SK-N-SH (cell line): Measurements from ENCODE around the gene HDGF. TPM values are rescaled to one million over a fixed set of nuclear protein-coding genes. Genes with fewer than 3 reads are reported as not detected.

Source experiments
- CTCF ChIA-PET: fragments of 300-600, 350-600 bp; formaldehyde crosslinking; extraction: SDS; loops from one replicate; lab custom pipeline; 2021; lab: Yijun Ruan, JAX
- POLR2A ChIA-PET: fragments of 350-600 bp; sonication (Branson Sonifier 250); formaldehyde crosslinking; extraction: SDS; loops from one replicate; lab custom pipeline; 2020; ENCODE audit warnings: antibody characterized with exemption, inconsistent platforms; lab: Yijun Ruan, JAX
- DNase-seq: peaks from one replicate; pipeline ENCODE4 v3.0.0; 2012
- H2AFZ ChIP-seq: fragments of 200-600 bp; sonication (generic); 2 replicates; pipeline ENCODE4 v1.8.1; 2016; ENCODE audit warnings: antibody characterized with exemption, mild to moderate bottlenecking, low read depth
- H3F3A ChIP-seq: fragments of 200-600 bp; sonication (generic); replicated peaks from 2 replicates; pipeline ENCODE3; 2016; ENCODE audit warnings: antibody characterized with exemption, mild to moderate bottlenecking; ENCODE audit not compliant: insufficient read depth
- H3K27ac ChIP-seq, 2 experiments: fragments of 200-500 bp in 1 of 2; fragments of 200-600 bp in 1 of 2; sonication (Bioruptor generic) in 1 of 2; sonication (generic), shearing (Covaris generic) in 1 of 2; 2 replicates each; pipeline versions ENCODE4 v1.5.1 to v1.6.1; 2014 to 2016; ENCODE audit warnings: low read depth in 2 of 2, inconsistent platforms in 1 of 2, low read length in 1 of 2, mild to moderate bottlenecking in 1 of 2, mixed read lengths in 1 of 2
- H3K27me3 ChIP-seq: fragments of 200-600 bp; sonication (generic), shearing (Covaris generic); 2 replicates; pipeline ENCODE4 v1.6.1; 2016; ENCODE audit warnings: mixed run types; ENCODE audit not compliant: insufficient read depth
- H3K36me3 ChIP-seq, 2 experiments: fragments of 200-500 bp in 1 of 2; fragments of 200-600 bp in 1 of 2; sonication (Bioruptor generic) in 1 of 2; sonication (generic) in 1 of 2; replicated peaks in 1 of 2; 2 replicates each; pipeline versions ENCODE3 to v1.5.1; 2014 to 2016; ENCODE audit warnings: low read length in 1 of 2, mild to moderate bottlenecking in 1 of 2; ENCODE audit not compliant: insufficient read depth in 2 of 2, control insufficient read depth in 1 of 2
- H3K4me1 ChIP-seq, 2 experiments: fragments of 200-500 bp in 1 of 2; fragments of 200-600 bp in 1 of 2; sonication (Bioruptor generic) in 1 of 2; sonication (generic), shearing (Covaris generic) in 1 of 2; 2 replicates each; pipeline versions ENCODE4 v1.5.1 to v1.6.1; 2014 to 2016; ENCODE audit warnings: low read depth in 1 of 2, low read length in 1 of 2, mixed run types in 1 of 2; ENCODE audit not compliant: insufficient read depth in 2 of 2, control insufficient read depth in 1 of 2
- H3K4me2 ChIP-seq: fragments of 200-600 bp; sonication (generic), shearing (Covaris generic); 2 replicates; pipeline ENCODE4 v1.6.1; 2017; ENCODE audit warnings: mixed run types
- H3K4me3 ChIP-seq, 2 experiments: fragments of 200-500 bp in 1 of 2; fragments of 200-600 bp in 1 of 2; sonication (Bioruptor generic) in 1 of 2; sonication (generic), shearing (Covaris generic) in 1 of 2; 2 replicates each; pipeline versions ENCODE4 v1.5.1 to v1.8.1; 2014 to 2016; ENCODE audit warnings: low read depth in 2 of 2, inconsistent platforms in 1 of 2, low read length in 1 of 2, mild to moderate bottlenecking in 1 of 2, mixed read lengths in 1 of 2, moderate library complexity in 1 of 2
- H3K79me2 ChIP-seq: fragments of 200-600 bp; sonication (generic); 2 replicates; pipeline ENCODE4 v1.8.1; 2017; ENCODE audit warnings: mild to moderate bottlenecking; ENCODE audit not compliant: insufficient read depth
- H3K9ac ChIP-seq: fragments of 200-600 bp; sonication (generic); 2 replicates; pipeline ENCODE4 v1.6.1; 2017; ENCODE audit warnings: mixed run types
- H3K9me2 ChIP-seq: fragments of 200-600 bp; sonication (generic); 2 replicates; pipeline ENCODE4 v1.6.1; 2017; ENCODE audit warnings: mixed run types
- H3K9me3 ChIP-seq: fragments of 200-600 bp; sonication (generic); 2 replicates; pipeline ENCODE4 v1.6.1; 2017; ENCODE audit warnings: mixed run types, mild to moderate bottlenecking, moderate library complexity
- H4K20me1 ChIP-seq: fragments of 200-600 bp; sonication (generic); 2 replicates; pipeline ENCODE4 v1.6.1; 2017; ENCODE audit warnings: mild to moderate bottlenecking, mixed run types; ENCODE audit not compliant: insufficient read depth
- CHD2 ChIP-seq: fragments of 150-350 bp; IDR thresholded peaks from 2 replicates; pipeline ENCODE4 v1.6.1; 2018; ENCODE audit warnings: low read length; ENCODE audit not compliant: partially characterized antibody
- EP300 ChIP-seq, 2 experiments: IDR thresholded peaks; 2 replicates each; pipeline versions ENCODE4 v1.4.0 to v1.6.1; 2012; ENCODE audit warnings: borderline replicate concordance in 1 of 2, low read depth in 1 of 2, low read length in 1 of 2
- FOXJ3 ChIP-seq: sonication (generic); formaldehyde crosslinking; IDR thresholded peaks from 2 replicates; pipeline ENCODE4 v1.5.1; 2020; ENCODE audit warnings: mild to moderate bottlenecking, missing genetic modification reagents
- GATA2 ChIP-seq: sonication (generic); formaldehyde crosslinking; IDR thresholded peaks from 2 replicates; pipeline ENCODE4 v1.5.0; 2020; ENCODE audit warnings: mild to moderate bottlenecking, missing genetic modification reagents
- MXI1 ChIP-seq: IDR thresholded peaks from 2 replicates; pipeline ENCODE4 v1.6.1; 2012; ENCODE audit warnings: mild to moderate bottlenecking, low read depth, low read length, improper control_type of control experiment
- NFIC ChIP-seq: IDR thresholded peaks from 2 replicates; pipeline ENCODE4 v1.4.0; 2012; ENCODE audit warnings: borderline replicate concordance
- POLR2AphosphoS5 ChIP-seq: IDR thresholded peaks from 2 replicates; pipeline ENCODE4 v1.6.1; 2012; ENCODE audit warnings: low read depth, low read length
- RCOR1 ChIP-seq: fragments of 150-350 bp; IDR thresholded peaks from 2 replicates; pipeline ENCODE4 v1.6.1; 2017; ENCODE audit warnings: antibody characterized with exemption, low read length
- SMC3 ChIP-seq: IDR thresholded peaks from 2 replicates; pipeline ENCODE4 v1.6.1; 2012; ENCODE audit warnings: low read depth, low read length, improper control_type of control experiment
- TAF1 ChIP-seq: IDR thresholded peaks from 2 replicates; pipeline ENCODE4 v1.6.1; 2012; ENCODE audit warnings: low read depth, mild to moderate bottlenecking, low read length, moderate library complexity, borderline replicate concordance
- TCF12 ChIP-seq: IDR thresholded peaks from 2 replicates; pipeline ENCODE4 v1.4.0; 2012
- TEAD4 ChIP-seq: IDR thresholded peaks from 2 replicates; pipeline ENCODE4 v1.4.0; 2012; ENCODE audit warnings: mild to moderate bottlenecking, borderline replicate concordance; ENCODE audit not compliant: insufficient read depth
- YY1 ChIP-seq: IDR thresholded peaks from 2 replicates; pipeline ENCODE4 v1.4.0; 2012; ENCODE audit warnings: low read depth, mild to moderate bottlenecking
- WGBS: methylation state at CpG from one replicate; pipeline ENCODE4 v1.1.6; 2017; ENCODE audit warnings: low lambda C conversion rate; 5-methylcytosine and 5-hydroxymethylcytosine counted together
- polyA plus RNA-seq, 3 experiments: library from polyadenylated mRNA; depleted of rRNA; stranded (reverse); fragments of >200 nt; gene quantifications; 2 replicates each; pipeline ENCODE4 v1.2.3, GENCODE V29; 2012
- TF ChIP-seq, protein P1 (sequence below): IDR thresholded peaks from 2 replicates; pipeline ENCODE4 v1.4.0; 2012; ENCODE audit warnings: low read depth
- TF ChIP-seq, protein P2 (sequence below): IDR thresholded peaks from 2 replicates; pipeline ENCODE4; 2012

The HDGF gene
- polyA plus RNA-seq, 1 of the 3 experiments (the other 2 are of a cell fraction) = 152 TPM

DNA sequence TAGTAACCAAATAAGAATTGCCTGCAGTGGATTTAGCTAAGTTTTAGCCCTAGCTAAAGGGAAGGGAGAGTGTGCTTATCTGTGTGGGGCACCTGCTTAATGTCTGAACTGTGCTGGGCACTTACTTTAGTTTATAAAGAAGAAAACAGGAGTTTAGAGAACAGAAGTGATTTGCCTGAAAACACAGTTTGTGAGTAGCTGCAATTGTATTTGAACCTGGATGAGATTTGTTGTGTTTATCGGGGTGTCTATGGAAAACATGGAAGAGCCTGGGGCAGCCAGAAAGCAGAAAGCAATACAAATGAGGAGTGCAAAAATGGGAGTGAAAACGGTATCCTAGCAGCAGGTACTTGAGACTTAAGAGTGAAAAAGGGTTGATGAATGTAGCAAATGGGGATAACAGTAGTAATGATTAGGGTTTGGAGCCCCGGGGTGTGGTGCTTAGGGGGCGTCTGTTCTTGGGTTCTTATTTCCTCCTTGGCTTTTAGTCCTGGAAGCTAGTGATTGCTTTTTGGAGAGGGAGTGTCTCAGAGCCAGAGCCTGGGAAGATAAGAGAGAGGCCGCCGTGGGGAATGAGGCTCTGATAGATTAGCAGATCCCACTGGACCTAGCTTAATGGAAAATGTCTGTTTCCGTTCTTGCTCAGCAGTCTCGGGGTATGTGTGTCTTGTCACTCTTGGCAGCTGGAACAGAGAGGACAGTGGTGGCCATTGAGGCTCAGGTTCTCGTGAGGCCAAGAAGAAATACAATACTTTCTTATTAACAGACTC, 21.4 kb upstream of the HDGF start:
- H3K36me3 ChIP-seq = peaks cover 19 to 22% of the 10 kb centered on the region in 2 experiments
- 46% methylated on average over 9 of the region's 9 CpGs for WGBS
- ChIA-PET POLR2A (interaction anchor here (0.6 to 2.2 kb wide), 8 partner anchors 21 to 121 kb away, joined by 3 to 15 read pairs (median 7); partner anchors contain the start of genes HDGF, INSRR and MRPL24), CTCF (interaction anchor here (0.6 to 9.5 kb wide), 21 partner anchors 8 to 155 kb away, joined by 3 to 64 read pairs (median 5); partner anchors contain the start of genes INSRR and NTRK1)
- H3K9me3 ChIP-seq = no peaks in the 10 kb centered on the region
- H3K27ac ChIP-seq = peak overlapping the region; percentile 29 to 93; a peak in 3 of 4 replicates
- H3K9me2 ChIP-seq = no peaks in the 10 kb centered on the region
- H3K4me3 ChIP-seq = no peak overlapping the region; a peak in 1 of 4 replicates
- peaks cover 62% of the 10 kb centered on the region for H4K20me1 ChIP-seq
- no peak overlapping the region for H2AFZ ChIP-seq
- H3K79me2 ChIP-seq = peaks cover 100% of the 10 kb centered on the region
- peaks cover 27 to 41% of the 10 kb centered on the region in 2 experiments; a peak in 3 of 4 replicates for H3K4me1 ChIP-seq
- TF ChIP-seq NFIC (no peak), TEAD4 (0 out of 2 replicates have a peak, but pooled peaks have one; percentile 19), TCF12 (peak; percentile 63), TAF1 (no peak), GATA2 (CRISPR knock-in tag) (peak; percentile 96), MXI1 (peak; percentile 83), CHD2 (peak; percentile 85), POLR2AphosphoS5 (0 out of 2 replicates have a peak, but pooled peaks have one; percentile 0), FOXJ3 (CRISPR knock-in tag) (peak; percentile 86), EP300 (IDR thresholded peaks at IDR 0.05; ENCODE audit: borderline replicate concordance in 1 of 2, low read depth in 1 of 2, low read length in 1 of 2) (peak in 1 of 2 experiments; percentile 97; a peak in 2 of 4 replicates), YY1 (no peak), RCOR1 (peak; percentile 92), SMC3 (0 out of 2 replicates have a peak, but pooled peaks have one; percentile 3)
- TF ChIP-seq, protein P1, sequence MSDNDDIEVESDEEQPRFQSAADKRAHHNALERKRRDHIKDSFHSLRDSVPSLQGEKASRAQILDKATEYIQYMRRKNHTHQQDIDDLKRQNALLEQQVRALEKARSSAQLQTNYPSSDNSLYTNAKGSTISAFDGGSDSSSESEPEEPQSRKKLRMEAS = no peak
- TF ChIP-seq, protein P2, sequence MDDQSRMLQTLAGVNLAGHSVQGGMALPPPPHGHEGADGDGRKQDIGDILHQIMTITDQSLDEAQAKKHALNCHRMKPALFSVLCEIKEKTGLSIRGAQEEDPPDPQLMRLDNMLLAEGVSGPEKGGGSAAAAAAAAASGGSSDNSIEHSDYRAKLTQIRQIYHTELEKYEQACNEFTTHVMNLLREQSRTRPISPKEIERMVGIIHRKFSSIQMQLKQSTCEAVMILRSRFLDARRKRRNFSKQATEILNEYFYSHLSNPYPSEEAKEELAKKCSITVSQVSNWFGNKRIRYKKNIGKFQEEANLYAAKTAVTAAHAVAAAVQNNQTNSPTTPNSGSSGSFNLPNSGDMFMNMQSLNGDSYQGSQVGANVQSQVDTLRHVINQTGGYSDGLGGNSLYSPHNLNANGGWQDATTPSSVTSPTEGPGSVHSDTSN = 0 out of 2 replicates have a peak, but pooled peaks have one; percentile 5
- H3K4me2 ChIP-seq = peak overlapping the region; percentile 40
- no peaks in the 10 kb centered on the region for H3K27me3 ChIP-seq
- no peak overlapping the region for H3K9ac ChIP-seq
- peaks cover 10% of the 10 kb centered on the region for H3F3A ChIP-seq
- peak; percentile 75 for DNase-seq
